H1 (cell line): ENCODE data around the gene ASRGL1. TPM values are rescaled to one million over a fixed set of nuclear protein-coding genes. Genes with fewer than 3 reads are reported as not detected.

Experiments used
- CTCF ChIA-PET: fragments of 300-600 bp; sonication (Branson Sonifier 250); formaldehyde crosslinking; loops from one replicate; lab custom pipeline; 2021; ENCODE audit not compliant: partially characterized antibody; lab: Charles Lee
- POLR2A ChIA-PET: fragments of 300-600 bp; sonication (Branson Sonifier 250); formaldehyde crosslinking; loops from one replicate; lab custom pipeline; 2021; ENCODE audit warnings: inconsistent platforms; ENCODE audit not compliant: partially characterized antibody; lab: Charles Lee
- DNase-seq, 2 experiments: peaks; one replicate each; pipeline versions ENCODE4 v3.0.0 to v3.0.0-alpha.2; 2010 to 2022; ENCODE audit warnings: low spot score in 2 of 2, low read depth in 1 of 2, mixed read lengths in 1 of 2
- FAIRE-seq: peaks from 2 replicates; lab custom pipeline; 2011; peaks lifted over from hg19 to GRCh38; lab: Jason Lieb, UNC
- H2AFZ ChIP-seq: 2 replicates; pipeline ENCODE4 v1.8.1; 2012; ENCODE audit warnings: low read length, inconsistent platforms
- H2AK5ac ChIP-seq: 2 replicates; pipeline ENCODE4 v1.6.1; 2013; ENCODE audit warnings: low read depth, low read length
- H2BK120ac ChIP-seq: replicated peaks from 2 replicates; pipeline ENCODE3; 2013; ENCODE audit warnings: low read depth, low read length, inconsistent platforms
- H2BK12ac ChIP-seq: 2 replicates; pipeline ENCODE4 v1.6.1; 2013; ENCODE audit warnings: low read depth, low read length
- H2BK15ac ChIP-seq: 2 replicates; pipeline ENCODE4 v1.6.1; 2013; ENCODE audit warnings: low read length
- H2BK20ac ChIP-seq: 2 replicates; pipeline ENCODE4 v1.6.1; 2013; ENCODE audit warnings: low read length
- H2BK5ac ChIP-seq: 2 replicates; pipeline ENCODE4 v1.6.1; 2013; ENCODE audit warnings: low read depth, low read length
- H3K14ac ChIP-seq: 2 replicates; pipeline ENCODE4 v1.6.1; 2013; ENCODE audit warnings: inconsistent platforms; ENCODE audit not compliant: insufficient read length
- H3K18ac ChIP-seq: 2 replicates; pipeline ENCODE4 v1.6.1; 2013; ENCODE audit warnings: low read length; ENCODE audit errors: extremely low read depth
- H3K23ac ChIP-seq: 2 replicates; pipeline ENCODE4 v1.6.1; 2013; ENCODE audit warnings: inconsistent platforms; ENCODE audit not compliant: insufficient read length
- H3K23me2 ChIP-seq: 2 replicates; pipeline ENCODE4 v1.6.1; 2013; ENCODE audit warnings: low read depth, low read length
- H3K27ac ChIP-seq: 2 replicates; pipeline ENCODE4 v1.6.1; 2011; ENCODE audit warnings: low read depth, low read length, inconsistent platforms
- H3K27me3 ChIP-seq, 4 experiments: replicated peaks in 1 of 4; 1 replicate in 1 of 4; 2 replicates in 3 of 4; pipeline versions ENCODE4 v1.6.1 to v1.8.1; 2011 to 2013; ENCODE audit warnings: low read length in 3 of 4, mild to moderate bottlenecking in 3 of 4, inconsistent platforms in 2 of 4, mixed read lengths in 2 of 4, moderate library complexity in 1 of 4; ENCODE audit not compliant: control insufficient read depth in 3 of 4, insufficient read depth in 3 of 4; ENCODE audit errors: extremely low read depth in 1 of 4
- H3K36me3 ChIP-seq, 4 experiments: 2 replicates each; pipeline versions ENCODE4 v1.6.1 to v1.8.1; 2011 to 2013; ENCODE audit warnings: mild to moderate bottlenecking in 4 of 4, low read length in 3 of 4, moderate library complexity in 2 of 4, control low read depth in 1 of 4, inconsistent platforms in 1 of 4; ENCODE audit not compliant: insufficient read depth in 4 of 4, control insufficient read depth in 2 of 4
- H3K4ac ChIP-seq: replicated peaks from 2 replicates; pipeline ENCODE3; 2013; ENCODE audit warnings: low read length, low read depth, mixed read lengths, inconsistent platforms; ENCODE audit not compliant: insufficient read length
- H3K4me1 ChIP-seq, 4 experiments: replicated peaks in 1 of 4; 1 replicate in 1 of 4; 2 replicates in 3 of 4; pipeline versions ENCODE4 v1.6.1 to v1.8.1; 2011 to 2013; ENCODE audit warnings: low read length in 3 of 4, inconsistent platforms in 2 of 4, mixed read lengths in 1 of 4; ENCODE audit not compliant: insufficient read depth in 4 of 4, control insufficient read depth in 3 of 4
- H3K4me2 ChIP-seq, 2 experiments: 2 replicates each; pipeline versions ENCODE4 v1.6.1 to v1.8.1; 2011 to 2013; ENCODE audit warnings: low read depth in 2 of 2, low read length in 2 of 2, control low read depth in 1 of 2, inconsistent platforms in 1 of 2, mild to moderate bottlenecking in 1 of 2; ENCODE audit not compliant: insufficient read depth in 1 of 2
- H3K4me3 ChIP-seq, 4 experiments: fragments of 200-600, 300-600 bp in 1 of 4; sonication (generic), shearing (Covaris generic), sonication (Bioruptor Twin) in 1 of 4; 2 replicates each; pipeline versions ENCODE4 v1.5.1 to v1.8.1; 2011 to 2016; ENCODE audit warnings: low read length in 4 of 4, low read depth in 3 of 4, control low read depth in 2 of 4, inconsistent platforms in 2 of 4, mild to moderate bottlenecking in 2 of 4, mixed read lengths in 1 of 4, moderate library complexity in 1 of 4; ENCODE audit not compliant: insufficient read depth in 2 of 4; ENCODE audit errors: extremely low read depth in 1 of 4
- H3K56ac ChIP-seq: replicated peaks from 2 replicates; pipeline ENCODE3; 2013; ENCODE audit warnings: low read depth, mild to moderate bottlenecking, mixed read lengths, low read length, inconsistent platforms; ENCODE audit not compliant: insufficient read length
- H3K79me1 ChIP-seq: 2 replicates; pipeline ENCODE4 v1.6.1; 2013; ENCODE audit warnings: low read depth, low read length, control low read depth
- H3K79me2 ChIP-seq, 2 experiments: 2 replicates each; pipeline versions ENCODE4 v1.6.1 to v1.8.1; 2012 to 2013; ENCODE audit warnings: low read length in 2 of 2, mild to moderate bottlenecking in 2 of 2, inconsistent platforms in 1 of 2; ENCODE audit not compliant: insufficient read depth in 2 of 2, control insufficient read depth in 1 of 2
- H3K9ac ChIP-seq, 4 experiments: replicated peaks in 1 of 4; 1 replicate in 1 of 4; 2 replicates in 3 of 4; pipeline versions ENCODE4 v1.6.1 to v1.8.1; 2011 to 2013; ENCODE audit warnings: low read depth in 3 of 4, low read length in 3 of 4, control low read depth in 2 of 4, mild to moderate bottlenecking in 2 of 4, moderate library complexity in 2 of 4, inconsistent platforms in 1 of 4; ENCODE audit errors: extremely low read depth in 1 of 4
- H3K9me3 ChIP-seq, 2 experiments: 2 replicates each; pipeline versions ENCODE4 v1.6.1 to v1.8.1; 2012 to 2013; ENCODE audit warnings: mild to moderate bottlenecking in 2 of 2, moderate library complexity in 2 of 2, control low read depth in 1 of 2, inconsistent platforms in 1 of 2, low read depth in 1 of 2, low read length in 1 of 2, mixed read lengths in 1 of 2; ENCODE audit not compliant: insufficient read depth in 2 of 2
- H4K20me1 ChIP-seq, 2 experiments: replicated peaks in 1 of 2; 2 replicates each; pipeline versions ENCODE3 to v1.8.1; 2011 to 2013; ENCODE audit warnings: inconsistent platforms in 2 of 2, low read length in 2 of 2, mild to moderate bottlenecking in 1 of 2; ENCODE audit not compliant: insufficient read depth in 2 of 2, control insufficient read depth in 1 of 2
- H4K5ac ChIP-seq: 2 replicates; pipeline ENCODE4 v1.6.1; 2013; ENCODE audit warnings: low read length, low read depth, mixed read lengths, inconsistent platforms; ENCODE audit not compliant: insufficient read length
- H4K8ac ChIP-seq: 2 replicates; pipeline ENCODE4 v1.8.0; 2013; ENCODE audit warnings: mild to moderate bottlenecking, moderate library complexity, low read length, inconsistent platforms; ENCODE audit not compliant: insufficient read depth; ENCODE audit errors: extremely low read depth
- H4K91ac ChIP-seq: replicated peaks from 2 replicates; pipeline ENCODE3; 2013; ENCODE audit warnings: low read length, mixed read lengths, inconsistent platforms; ENCODE audit not compliant: insufficient read length
- BRCA1 ChIP-seq: IDR thresholded peaks from 2 replicates; pipeline ENCODE4 v1.6.1; 2012; ENCODE audit warnings: low read depth, low read length, improper control_type of control experiment
- CHD1 ChIP-seq: IDR thresholded peaks from 2 replicates; pipeline ENCODE4 v1.6.1; 2012; ENCODE audit warnings: low read depth, low read length, improper control_type of control experiment
- JUN ChIP-seq: IDR thresholded peaks from 2 replicates; pipeline ENCODE4 v1.6.1; 2011; ENCODE audit warnings: low read depth, mild to moderate bottlenecking, improper control_type of control experiment, low read length
- POU5F1 ChIP-seq: IDR thresholded peaks from 2 replicates; pipeline ENCODE4 v1.6.1; 2011; ENCODE audit warnings: low read depth, mild to moderate bottlenecking, low read length, moderate library complexity
- RBBP5 ChIP-seq: IDR thresholded peaks from 2 replicates; pipeline ENCODE4 v1.7.1; 2012; ENCODE audit warnings: low read depth, mild to moderate bottlenecking, inconsistent platforms, low read length, moderate library complexity, borderline replicate concordance
- RNF2 ChIP-seq: fragments of 200-900, 300-1000 bp; sonication (generic); IDR thresholded peaks from 2 replicates; pipeline ENCODE4 v1.7.1; 2016; ENCODE audit warnings: borderline replicate concordance, low read depth, mild to moderate bottlenecking, antibody characterized with exemption, low read length; ENCODE audit not compliant: poor library complexity, severe bottlenecking; ENCODE audit errors: missing control alignments
- SP4 ChIP-seq: IDR thresholded peaks from 2 replicates; pipeline ENCODE4 v1.6.1; 2012; ENCODE audit warnings: low read length, inconsistent platforms
- TAF7 ChIP-seq: optimal IDR thresholded peaks from 2 replicates; pipeline ENCODE3; 2011; ENCODE audit warnings: low read depth, mild to moderate bottlenecking, inconsistent platforms, low read length, moderate library complexity, borderline replicate concordance
- WGBS, 2 experiments: shearing (Covaris generic) in 1 of 2; methylation state at CpG; one replicate each; pipeline versions ENCODE4 v1.1.6 to v1.1.7; 2013 to 2015; ENCODE audit warnings: low lambda C conversion rate in 2 of 2, mixed read lengths in 2 of 2, inconsistent platforms in 1 of 2, low coverage in 1 of 2, missing lambda C conversion rate in 1 of 2; ENCODE audit not compliant: insufficient replicate concordance in 2 of 2, insufficient coverage in 1 of 2, insufficient read length in 1 of 2; ENCODE audit errors: extremely low coverage in 1 of 2, missing lambda C conversion rate in 1 of 2; 5-methylcytosine and 5-hydroxymethylcytosine counted together
- polyA plus RNA-seq, 7 experiments: library from polyadenylated mRNA; depleted of rRNA in 3 of 7; stranded (reverse) in 5 of 7; unstranded in 2 of 7; fragments of >200 nt in 5 of 7; fragments of 200-250 nt in 2 of 7; gene quantifications; 1 replicate in 5 of 7; 2 replicates in 1 of 7; 4 replicates in 1 of 7; pipeline versions ENCODE4 v1.2.1 to v1.2.3, GENCODE V29; 2011 to 2013; ENCODE audit warnings: missing spikeins in 2 of 7, mixed read lengths in 2 of 7
- total RNA-seq: library from RNA; stranded (reverse); fragmentation: NEBNext Ultra II Directional; extraction: Animal tissue kit (Norgen Biotek cat#: 25700); gene quantifications from 2 replicates; pipeline ENCODE4 v1.2.1, GENCODE V29; 2021
- TF ChIP-seq, protein P1 (sequence below): IDR thresholded peaks from 2 replicates; pipeline ENCODE4 v1.6.1; 2011; ENCODE audit warnings: low read length, improper control_type of control experiment

Gene ASRGL1
- total and polyA plus RNA-seq, 2 of the 8 experiments (the other 6 are each of a cell fraction or from before 2014, with no cell fraction given) = 19.9 to 23.5 TPM

DNA sequence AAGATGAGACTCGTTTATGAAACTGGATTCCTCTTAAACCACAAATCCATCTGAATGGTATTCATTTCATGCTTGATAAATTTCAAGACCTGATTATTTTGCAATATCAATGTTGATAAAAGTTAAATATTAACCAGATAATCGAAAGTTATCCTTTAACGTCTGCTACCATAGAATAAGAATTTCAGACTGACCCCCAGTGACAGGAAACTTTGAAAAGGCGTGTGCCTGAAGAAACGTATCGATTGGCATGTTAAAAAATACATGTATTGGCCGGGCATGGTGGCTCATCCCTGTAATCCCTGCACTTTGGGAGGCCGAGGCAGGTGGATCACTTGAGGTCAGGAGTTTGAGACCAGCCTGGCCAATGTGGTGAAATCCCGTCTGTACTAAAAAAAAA lies 95.4 kb downstream of the ASRGL1 start:
- Histone ChIP-seq H3K9ac (no peak overlapping the region), H2BK15ac (no peak overlapping the region), H3K23me2 (no peaks in the 10 kb centered on the region), H2BK120ac (no peak overlapping the region), H2AFZ (no peak overlapping the region), H3K18ac (no peak overlapping the region), H3K27me3 (no peaks in the 10 kb centered on the region), H4K91ac (no peak overlapping the region), H3K79me2 (no peaks in the 10 kb centered on the region), H4K5ac (no peak overlapping the region), H3K23ac (no peak overlapping the region), H3K4ac (no peak overlapping the region), H3K79me1 (no peaks in the 10 kb centered on the region), H3K9me3 (no peaks in the 10 kb centered on the region), H3K4me1 (no peaks in the 10 kb centered on the region), H3K14ac (no peak overlapping the region), H3K36me3 (no peaks in the 10 kb centered on the region), H2BK5ac (no peak overlapping the region), H3K27ac (no peak overlapping the region), H2AK5ac (no peak overlapping the region), H4K8ac (no peak overlapping the region), H3K4me3 (no peak overlapping the region), H3K4me2 (no peak overlapping the region), H4K20me1 (no peaks in the 10 kb centered on the region), H2BK20ac (no peak overlapping the region), H2BK12ac (no peak overlapping the region), H3K56ac (no peak overlapping the region)
- FAIRE-seq (no peak), DNase-seq (no peak)
- 83% methylated on average over 9 of the region's 9 CpGs; no CpG with 5 or more reads in 1 of the 2 experiments for WGBS, 2 experiments
- ChIA-PET CTCF (interaction anchor here (0.6 to 1.5 kb wide), 6 partner anchors 8 to 128 kb away, joined by 3 to 4 read pairs (median 3); no protein-coding TSS in a partner anchor), POLR2A (no interaction called here)
- TF ChIP-seq BRCA1 (no peak), TAF7 (no peak), RNF2 (no peak), RBBP5 (no peak), POU5F1 (no peak), SP4 (no peak), CHD1 (no peak), JUN (no peak)
- TF ChIP-seq, protein P1, sequence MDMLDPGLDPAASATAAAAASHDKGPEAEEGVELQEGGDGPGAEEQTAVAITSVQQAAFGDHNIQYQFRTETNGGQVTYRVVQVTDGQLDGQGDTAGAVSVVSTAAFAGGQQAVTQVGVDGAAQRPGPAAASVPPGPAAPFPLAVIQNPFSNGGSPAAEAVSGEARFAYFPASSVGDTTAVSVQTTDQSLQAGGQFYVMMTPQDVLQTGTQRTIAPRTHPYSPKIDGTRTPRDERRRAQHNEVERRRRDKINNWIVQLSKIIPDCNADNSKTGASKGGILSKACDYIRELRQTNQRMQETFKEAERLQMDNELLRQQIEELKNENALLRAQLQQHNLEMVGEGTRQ = no peak
